ENCODE results near the gene KCNJ11. TPM values are rescaled to one million over a fixed set of nuclear protein-coding genes. Genes with fewer than 3 reads are reported as not detected.

KCNJ11 gene
- total RNA-seq, 1 donor from 2014 or later: 6.6 TPM

DNA sequence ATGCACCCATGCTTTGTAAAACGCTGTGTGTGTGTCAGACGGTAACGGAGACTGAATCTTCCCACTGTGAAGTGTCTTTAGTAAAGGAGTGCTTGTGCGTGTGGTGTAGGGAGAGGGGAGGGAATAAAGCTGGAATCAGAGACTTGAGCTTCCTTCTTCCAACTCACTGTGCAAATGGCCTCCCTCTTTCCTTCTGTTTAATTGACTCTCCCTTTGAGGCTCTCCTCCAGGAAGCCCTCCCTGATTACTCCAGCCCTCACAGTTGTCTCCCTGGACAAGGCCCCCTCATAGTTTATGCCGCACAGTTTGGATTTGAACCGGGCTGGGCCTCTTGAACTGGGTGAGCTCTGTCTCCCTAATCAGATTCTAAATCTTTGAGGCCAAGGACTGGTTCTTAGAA is 23.0 kb upstream of the KCNJ11 start:
- intact Hi-C loops (cut with DNase I): no loop called here

DNA sequence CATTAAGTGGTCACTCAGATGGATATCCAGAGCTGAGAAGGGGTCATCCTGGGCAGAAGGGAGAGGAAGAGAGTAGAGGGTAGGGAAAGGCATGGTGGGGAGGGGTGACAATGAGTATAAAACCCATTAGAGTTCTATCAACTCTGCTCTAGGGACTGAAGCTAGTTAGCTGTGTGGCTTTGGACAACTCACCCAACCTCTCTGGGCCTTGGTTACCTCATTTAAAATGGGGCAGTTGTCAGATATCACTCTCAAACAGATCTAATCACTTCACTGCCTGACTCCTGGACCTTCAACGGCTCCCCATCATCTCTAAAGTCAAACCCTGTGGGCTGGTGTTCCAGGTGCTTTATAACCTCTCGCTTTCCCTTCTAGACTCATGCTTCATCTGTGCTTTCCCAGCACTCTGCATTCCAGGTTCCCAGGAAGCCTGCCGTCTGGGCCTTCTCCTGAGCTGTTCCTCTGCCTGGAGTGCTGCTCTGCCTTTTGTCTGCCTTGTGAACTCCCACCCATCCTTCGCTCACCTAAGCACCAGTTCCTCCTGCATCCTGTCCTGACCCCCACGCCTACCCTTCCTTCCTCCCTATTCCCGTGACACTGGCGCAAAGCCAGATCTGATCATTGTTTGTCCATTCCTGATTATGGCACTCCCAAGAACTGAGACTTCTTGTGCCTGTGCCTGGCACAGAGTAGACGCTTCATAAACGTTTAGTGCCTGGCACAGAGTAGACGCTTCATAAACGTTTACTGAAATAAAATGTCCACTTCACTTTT is 22.3 kb upstream of the KCNJ11 start:
- ATAC-seq (no peak), DNase-seq (ENCODE audit: low spot score) (no peak)
- intact Hi-C loops (cut with DNase I): no loop called here

More for the DNA sequence above, 23.0 kb upstream of the KCNJ11 start:
- ATAC-seq (no peak), DNase-seq (ENCODE audit: low spot score) (no peak)

DNA sequence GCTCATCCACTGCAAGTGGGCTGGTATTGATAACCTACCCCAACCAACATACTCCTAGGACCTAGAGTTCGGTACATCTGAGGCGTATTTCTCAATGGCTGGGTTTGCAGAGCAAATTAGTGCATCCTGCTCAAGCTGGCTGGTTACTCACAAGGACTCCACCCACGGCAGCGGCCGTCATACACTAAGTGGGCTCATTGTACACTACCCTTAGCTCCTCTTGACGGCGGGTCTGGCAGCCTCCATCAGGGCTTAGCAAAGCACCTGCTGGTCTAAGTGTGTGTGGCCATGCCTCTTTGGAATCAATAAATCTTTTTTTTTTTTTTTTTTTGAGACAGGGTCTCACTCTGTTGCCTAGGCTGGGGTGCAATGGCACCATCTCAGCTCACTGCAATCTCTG is 20.2 kb upstream of the KCNJ11 start:
- intact Hi-C loops (cut with DNase I): no loop called here
- DNase-seq (ENCODE audit: low spot score): no peak
- no peak for ATAC-seq

DNA sequence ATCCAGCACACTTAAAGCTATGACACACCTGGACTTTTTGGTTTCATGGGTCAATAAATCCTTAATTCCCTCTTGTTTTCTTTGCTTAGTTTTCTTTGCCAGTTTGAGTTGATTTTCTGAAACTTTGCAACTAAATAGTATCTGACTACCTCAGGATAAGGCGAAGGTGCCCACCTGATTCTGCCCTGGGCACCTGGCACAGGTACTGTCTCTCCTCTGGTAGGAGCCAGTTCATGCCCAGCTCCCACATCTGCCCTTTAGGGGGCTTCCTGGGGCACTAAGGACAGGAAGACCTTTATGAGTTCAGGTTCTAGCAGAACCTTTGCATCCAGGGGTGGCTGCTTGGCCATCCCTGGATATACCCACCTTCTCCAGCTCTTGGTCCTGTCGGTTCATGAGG is 19.6 kb upstream of the KCNJ11 start:
- ATAC-seq (no peak), DNase-seq (ENCODE audit: low spot score) (no peak)
- intact Hi-C loops (cut with DNase I): no loop called here

DNA sequence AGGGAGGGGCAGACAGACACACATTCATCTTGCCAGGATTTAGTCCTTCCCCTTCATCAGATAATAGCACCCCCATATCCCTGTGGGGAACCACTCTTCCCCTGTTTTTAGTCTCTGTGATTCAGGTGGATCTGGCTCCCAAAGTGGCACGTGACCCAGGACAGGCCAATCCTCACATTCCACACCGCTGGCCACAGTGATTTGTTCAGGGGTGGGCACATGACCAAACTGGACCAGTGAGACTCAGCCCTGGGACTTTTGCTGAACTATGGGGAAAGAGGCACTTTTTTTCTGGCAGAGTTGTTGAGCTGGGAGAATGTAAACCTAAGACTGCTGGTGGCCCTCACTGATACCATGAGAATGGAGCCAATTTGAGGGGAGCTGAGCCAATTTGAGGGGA is 19.1 kb upstream of the KCNJ11 start:
- no peak for ATAC-seq
- no peak for DNase-seq (ENCODE audit: low spot score)
- intact Hi-C loops (cut with DNase I): no loop called here

DNA sequence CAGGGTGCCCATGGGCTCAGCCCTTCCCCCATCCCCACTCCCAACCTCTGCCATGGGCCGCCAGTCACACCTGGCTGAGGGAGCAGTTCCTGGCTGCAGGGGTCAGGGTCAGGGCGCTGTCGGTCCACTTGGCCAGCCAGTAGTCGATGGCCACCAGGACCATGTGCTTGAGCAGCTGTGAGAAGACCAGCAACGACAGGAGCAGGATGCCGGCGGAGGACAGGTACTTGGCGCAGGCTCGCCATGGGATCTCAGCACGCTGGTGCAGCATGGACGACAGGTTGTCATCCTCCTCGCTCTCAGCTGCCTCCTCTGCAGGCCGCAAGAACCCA is 18.3 kb upstream of the KCNJ11 start:
- intact Hi-C loops (cut with DNase I): no loop called here
- DNase-seq (ENCODE audit: low spot score) (no peak), ATAC-seq (no peak)

DNA sequence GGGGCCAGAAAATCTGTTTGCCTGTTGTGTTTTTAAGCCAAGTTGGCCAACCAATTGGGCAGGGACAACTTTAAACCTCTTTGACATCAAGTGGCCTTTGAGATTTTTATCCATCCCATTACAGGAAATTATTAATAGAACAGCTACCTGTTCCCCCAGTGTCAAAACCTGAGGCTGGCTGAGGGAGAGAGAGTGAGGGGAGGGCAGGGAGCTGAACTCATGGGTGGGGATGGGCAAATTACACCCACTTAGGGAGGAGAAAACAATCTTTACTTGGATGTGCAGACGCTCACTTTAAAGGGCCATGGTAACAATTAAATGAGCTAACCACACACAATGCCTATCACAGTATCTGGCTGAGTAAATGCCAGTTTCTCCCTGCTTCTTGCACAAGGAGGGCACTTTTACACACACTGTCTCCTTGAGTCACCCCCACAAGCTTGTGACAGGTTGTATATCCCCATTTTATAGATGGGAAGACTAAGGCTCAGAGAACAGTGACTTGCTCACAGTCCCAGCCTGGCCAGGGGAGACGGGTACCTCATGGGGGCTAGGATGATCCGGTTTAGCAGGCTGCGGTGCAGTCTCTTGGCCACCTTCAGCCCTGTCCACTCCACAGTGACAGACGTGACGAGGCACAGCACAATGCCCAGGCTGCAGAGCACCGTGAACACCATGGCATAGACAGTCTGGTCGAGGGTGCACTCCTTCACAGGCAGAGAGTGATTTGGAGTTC is 17.8 kb upstream of the KCNJ11 start:
- DNase-seq (ENCODE audit: low spot score) (no peak), ATAC-seq (no peak)
- intact Hi-C loops (cut with DNase I): no loop called here

DNA sequence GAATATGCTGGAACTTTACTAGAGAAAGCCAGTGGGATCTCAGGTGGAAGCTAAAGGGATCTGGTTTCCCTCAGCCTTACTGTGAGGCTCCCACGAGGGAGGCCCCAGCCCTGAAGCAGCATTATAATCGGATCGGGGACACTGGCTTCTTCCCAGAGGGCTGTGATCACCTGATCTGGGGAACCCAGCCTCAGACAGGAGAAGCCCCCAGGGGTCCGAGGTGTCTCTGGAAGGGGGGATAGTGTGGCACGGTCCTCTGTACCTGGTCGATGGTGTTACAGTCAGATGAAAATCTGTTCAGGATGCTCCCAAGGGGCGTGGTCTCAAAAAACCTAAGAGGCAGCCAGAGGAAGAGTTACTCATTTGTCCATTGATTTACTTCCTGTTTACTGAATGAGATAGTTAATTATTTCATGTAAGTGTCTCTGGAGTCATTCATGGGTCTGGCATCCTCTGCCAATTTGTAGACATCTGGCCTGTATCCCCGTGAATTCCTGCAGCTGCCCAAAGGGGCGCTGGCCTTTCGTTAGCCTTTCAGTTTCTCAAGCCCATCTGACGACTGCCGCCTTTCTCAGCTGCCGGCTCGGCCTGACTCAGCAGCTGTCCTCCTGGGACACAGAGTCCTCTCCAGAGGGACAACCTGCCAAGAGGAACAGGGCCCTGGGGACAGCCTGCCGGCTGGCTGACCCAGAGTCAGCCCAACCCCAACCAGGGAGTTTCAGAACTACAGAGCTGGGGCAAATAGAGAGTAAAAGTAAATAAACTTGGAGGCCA is 17.0 kb upstream of the KCNJ11 start:
- intact Hi-C loops (cut with DNase I): loop anchor here (2.0 kb wide), 1 partner anchor 65 kb away; no protein-coding TSS in a partner anchor
- ATAC-seq (peak; percentile 69), DNase-seq (ENCODE audit: low spot score) (no peak)

DNA sequence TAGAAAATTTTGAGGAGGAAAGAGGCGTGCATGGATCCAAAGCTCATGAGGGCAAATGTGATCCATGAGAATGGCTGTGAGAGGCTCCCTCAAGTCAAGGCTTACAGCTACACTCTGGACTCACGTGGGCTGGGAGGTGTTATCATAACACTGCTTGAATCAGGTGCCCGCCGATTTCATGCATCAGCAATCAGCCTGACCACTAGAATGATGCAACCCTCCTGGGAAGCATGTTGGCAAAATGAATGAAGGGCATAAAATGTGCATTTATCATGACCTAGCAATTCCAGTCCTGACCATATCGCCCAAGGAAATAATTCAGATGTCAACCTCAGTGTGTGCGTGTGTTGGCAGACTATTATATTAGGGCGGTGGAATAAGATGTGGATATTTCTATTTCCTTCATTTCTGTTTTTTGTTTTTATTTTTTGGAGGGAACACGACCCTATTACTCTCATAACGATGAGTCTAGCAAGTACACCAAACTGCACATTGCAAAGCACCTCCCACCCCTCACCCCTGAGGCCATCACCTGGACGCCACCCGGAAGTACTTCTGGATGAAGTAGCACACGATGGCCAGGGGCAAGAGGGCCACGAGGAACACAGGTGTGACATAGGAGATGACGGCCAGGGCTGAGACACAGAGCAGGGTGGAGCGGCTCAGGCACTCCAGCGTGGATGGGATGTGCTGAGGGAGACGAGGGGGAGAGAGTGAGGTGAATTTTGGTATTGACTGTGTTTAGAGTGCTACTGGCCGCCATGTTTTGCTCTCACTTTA is 15.7 kb upstream of the KCNJ11 start:
- intact Hi-C loops (cut with DNase I): loop anchor here (2.0 kb wide), 1 partner anchor 67 kb away; no protein-coding TSS in a partner anchor
- ATAC-seq (peak; percentile 23), DNase-seq (ENCODE audit: low spot score) (no peak)

DNA sequence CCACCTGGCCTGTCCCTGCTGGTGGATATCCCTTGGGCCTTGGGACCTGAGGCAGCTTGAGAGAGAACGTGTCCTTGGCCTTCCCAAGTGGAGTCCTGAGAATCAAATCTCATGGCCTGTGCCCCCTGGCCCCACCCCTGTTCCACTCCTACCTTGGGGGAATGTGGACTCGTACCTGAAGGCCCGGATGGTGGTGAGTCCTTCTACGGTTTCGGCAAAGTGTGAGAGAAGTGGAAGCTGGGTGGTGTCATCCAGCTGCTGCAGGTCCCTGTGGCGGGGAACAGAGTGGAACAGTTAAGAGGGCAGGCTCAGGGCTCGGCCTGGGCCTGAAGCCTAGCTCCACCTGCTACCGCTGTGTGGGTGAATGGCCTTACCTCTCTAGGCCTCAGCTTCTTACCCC is 14.0 kb upstream of the KCNJ11 start:
- ATAC-seq (no peak), DNase-seq (ENCODE audit: low spot score) (no peak)
- intact Hi-C loops (cut with DNase I): no loop called here

DNA sequence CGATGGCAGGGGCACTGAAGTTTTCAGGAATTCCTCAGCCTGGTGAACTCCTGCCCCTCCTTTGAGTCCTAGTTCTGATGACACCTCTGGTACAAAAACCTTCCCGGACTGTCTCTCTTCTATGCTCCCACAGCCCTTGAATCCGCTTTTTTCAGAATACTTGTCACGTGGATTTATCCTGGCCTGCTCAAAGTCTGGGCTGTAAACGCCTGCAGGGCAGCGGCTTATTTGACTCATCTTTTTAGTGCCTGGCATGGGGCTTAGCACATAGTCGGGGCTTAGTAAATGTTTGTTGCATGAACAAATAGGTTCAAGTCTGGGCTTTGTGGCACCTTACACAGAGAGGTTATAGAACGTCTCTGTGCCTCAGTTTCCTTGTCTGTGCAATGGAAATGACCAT is 13.4 kb upstream of the KCNJ11 start:
- ATAC-seq: no peak
- DNase-seq (ENCODE audit: low spot score): no peak
- intact Hi-C loops (cut with DNase I): no loop called here

DNA sequence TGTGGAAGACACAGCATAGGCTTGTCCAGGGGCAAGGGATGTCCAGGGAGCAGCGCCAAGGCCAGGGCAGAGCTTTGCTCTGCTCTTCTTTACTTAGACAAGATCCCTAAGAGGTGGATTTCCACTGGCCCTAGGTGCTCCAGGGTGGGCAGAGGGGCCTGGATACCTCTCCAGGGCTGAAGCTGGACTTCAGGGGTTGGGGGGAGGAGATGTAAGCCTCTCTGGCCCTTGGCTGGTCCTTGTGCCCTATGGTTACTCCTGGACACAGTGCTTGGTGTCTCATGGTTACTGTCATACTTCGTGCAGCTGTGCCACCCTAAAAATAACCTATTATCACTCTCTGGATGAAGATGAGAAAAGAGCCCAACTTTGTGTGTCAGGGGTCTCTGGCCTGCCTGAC is 12.9 kb upstream of the KCNJ11 start:
- intact Hi-C loops (cut with DNase I): no loop called here
- no peak for DNase-seq (ENCODE audit: low spot score)
- ATAC-seq: no peak

DNA sequence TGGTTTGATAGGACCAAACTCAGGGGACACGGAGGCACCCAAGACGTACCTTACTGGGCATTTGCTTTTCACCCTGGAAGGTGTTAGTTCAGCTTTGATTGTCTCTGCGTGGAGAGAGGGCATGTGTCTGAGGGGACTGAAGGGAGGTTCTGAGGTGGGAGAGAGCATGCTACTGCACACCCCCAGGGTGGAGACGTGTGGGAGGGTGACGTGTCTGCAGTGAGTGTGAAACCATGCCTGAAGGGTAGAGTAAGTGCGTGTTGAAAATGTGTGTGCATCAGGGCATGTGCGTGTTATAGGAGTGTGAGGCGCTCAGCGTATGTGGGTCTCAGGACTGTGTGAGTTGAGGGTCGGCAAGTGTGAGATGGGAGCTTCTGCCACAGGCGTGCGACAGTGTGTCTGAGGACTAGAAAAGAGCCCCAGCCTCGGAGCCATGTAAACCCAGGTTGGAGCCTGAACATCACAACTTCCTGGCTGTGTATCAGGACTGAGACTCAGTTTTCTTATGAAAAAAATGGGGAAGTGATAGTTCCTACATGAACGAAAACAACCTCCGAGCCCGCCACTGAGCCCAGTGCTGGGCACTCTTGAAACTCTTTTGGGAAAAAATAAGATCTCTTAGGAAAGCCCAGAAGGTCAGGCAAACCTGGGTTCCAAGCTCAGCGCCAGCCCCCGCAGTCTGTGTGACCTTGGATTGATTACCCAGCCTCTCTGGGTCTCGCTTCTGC is 11.8 kb upstream of the KCNJ11 start:
- DNase-seq (ENCODE audit: low spot score): no peak

DNA sequence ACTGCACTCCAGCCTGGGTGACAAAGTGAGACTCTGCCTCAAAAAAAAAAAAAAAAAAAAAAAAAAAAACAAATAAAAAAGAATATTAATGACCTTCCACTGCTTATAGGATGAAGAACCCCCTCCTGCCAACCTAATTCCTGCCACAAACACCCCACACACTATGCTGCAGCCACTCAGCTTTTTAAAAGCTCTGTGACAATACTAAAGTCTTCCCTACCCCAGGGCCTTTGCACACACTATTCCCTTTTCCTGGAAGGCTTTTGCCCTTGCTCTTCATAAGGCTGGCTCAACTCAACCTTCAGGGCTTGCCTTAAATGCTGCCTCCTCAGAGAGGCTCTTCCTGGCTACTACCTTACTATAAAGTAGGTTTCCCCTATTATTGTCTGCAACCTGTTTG is 10.8 kb upstream of the KCNJ11 start:
- DNase-seq (ENCODE audit: low spot score) (no peak), ATAC-seq (no peak)
- intact Hi-C loops (cut with DNase I): no loop called here

More for the DNA sequence above, 11.8 kb upstream of the KCNJ11 start:
- intact Hi-C loops (cut with DNase I): no loop called here
- no peak for ATAC-seq

DNA sequence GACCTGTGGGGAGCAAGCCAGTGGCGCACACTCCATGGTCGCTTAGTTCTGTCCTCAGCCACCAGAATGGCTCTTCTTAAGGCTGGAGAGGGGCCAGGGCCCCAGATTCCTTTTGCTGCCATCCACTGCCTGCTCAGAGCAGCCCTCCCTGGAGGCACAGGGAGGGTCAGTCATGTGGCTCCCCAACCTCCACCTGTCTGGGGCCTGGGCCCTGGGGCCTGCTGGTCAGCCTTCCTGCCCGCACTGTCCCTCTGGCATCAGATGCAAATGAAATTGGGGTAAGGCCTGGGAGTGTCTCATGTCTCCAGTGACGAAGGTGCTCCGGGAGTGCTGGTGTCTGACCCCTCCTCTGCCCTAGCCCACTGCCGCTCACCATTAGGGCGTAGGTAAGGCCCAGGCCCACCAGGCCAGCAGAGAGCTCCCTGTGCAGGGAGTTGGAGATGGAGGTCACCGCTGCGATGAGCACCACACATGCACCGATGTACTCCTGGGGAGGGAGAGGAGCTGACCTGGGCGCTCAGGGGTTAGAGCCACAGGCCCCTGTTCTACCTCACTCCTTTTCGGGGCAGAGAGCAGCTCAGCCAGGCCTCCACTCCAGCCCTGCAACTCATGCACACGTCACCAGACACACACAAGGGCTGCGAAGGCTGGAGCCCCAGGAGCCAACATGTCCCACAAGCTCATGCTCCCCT is 9.0 kb upstream of the KCNJ11 start:
- ATAC-seq (no peak), DNase-seq (ENCODE audit: low spot score) (no peak)
- intact Hi-C loops (cut with DNase I): no loop called here

DNA sequence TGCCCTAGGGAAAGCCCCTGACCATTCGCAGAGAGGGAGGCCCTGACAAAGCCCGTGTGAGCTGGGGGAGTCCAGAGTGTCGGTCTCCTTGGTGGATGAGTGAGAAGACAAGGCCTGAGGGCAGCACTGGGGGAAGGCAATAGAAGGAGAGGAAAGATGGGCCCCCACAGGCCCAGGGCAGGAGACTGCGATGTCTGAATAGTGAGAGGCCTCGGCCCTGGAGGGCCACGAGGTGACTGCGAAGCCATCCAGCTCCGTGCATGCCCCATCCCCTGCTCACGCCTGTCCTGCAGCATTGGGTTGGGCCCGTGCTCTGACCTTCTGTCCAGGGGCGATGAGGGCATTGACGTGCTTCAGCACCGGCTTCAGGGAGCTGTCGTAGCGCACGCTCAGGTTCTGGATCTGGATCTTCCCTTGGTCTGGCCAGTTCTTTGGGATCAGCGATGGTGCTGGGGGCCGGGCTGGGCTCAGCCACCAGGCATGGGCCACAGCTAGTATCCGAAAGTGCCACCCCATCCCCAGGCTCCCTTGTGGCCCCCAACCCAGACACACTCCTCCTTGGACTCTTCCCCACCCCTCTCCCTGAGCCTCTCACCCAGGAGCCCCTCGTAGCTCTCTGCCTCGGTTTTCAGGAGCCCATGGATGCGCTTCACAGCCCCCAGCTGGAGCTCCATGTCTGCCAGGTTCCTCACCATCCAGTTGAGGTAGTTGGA is 8.3 kb upstream of the KCNJ11 start:
- ATAC-seq (no peak), DNase-seq (ENCODE audit: low spot score) (no peak)
- intact Hi-C loops (cut with DNase I): no loop called here

DNA sequence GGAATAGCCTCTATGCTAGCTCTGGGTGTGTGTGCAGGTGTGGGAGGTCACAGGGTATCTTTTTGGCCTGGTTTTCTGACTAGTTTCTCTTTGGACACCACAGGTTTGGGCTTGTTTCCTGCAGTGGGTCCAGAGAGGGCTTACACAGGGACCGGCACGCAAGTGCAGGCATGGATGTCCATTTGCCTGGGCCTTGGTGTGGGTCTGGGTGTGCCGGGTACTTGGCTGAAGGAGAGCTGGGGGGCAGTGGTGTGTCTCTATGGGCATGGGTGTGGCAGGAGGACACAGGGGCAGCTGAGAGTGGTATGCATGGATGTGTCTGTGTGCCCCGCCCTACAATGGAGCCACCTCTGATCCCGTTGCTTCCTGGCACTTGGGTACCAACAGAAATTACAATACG is 7.5 kb upstream of the KCNJ11 start:
- ATAC-seq: no peak
- intact Hi-C loops (cut with DNase I): no loop called here
- DNase-seq (ENCODE audit: low spot score): no peak

Data from sciatic nerve (tissue), 2 donors.